SJCRH30 (cell line): Measurements from ENCODE around the gene DNAAF6. TPM values are rescaled to one million over a fixed set of nuclear protein-coding genes. Genes with fewer than 3 reads are reported as not detected.
"Not testable (repeated sequence)": the region's sequence is repeated elsewhere in the genome, so short reads cannot be mapped to it uniquely, and the experiment has no call there.

Experiments used
- DNase-seq, 2 experiments: peaks; one replicate each; pipeline ENCODE4 v3.0.0-alpha.2; 2015 to 2020
- H3K27ac ChIP-seq: fragments of 250-450 bp; sonication (Bioruptor Pico); 2 replicates; pipeline ENCODE4 v1.5.1; 2020; ENCODE audit warnings: mild to moderate bottlenecking, moderate library complexity
- H3K27me3 ChIP-seq: fragments of 250-450 bp; sonication (Bioruptor Pico); 2 replicates; pipeline ENCODE4 v1.5.1; 2020; ENCODE audit warnings: mild to moderate bottlenecking, moderate library complexity
- H3K36me3 ChIP-seq: fragments of 250-450 bp; sonication (Bioruptor Pico); 2 replicates; pipeline ENCODE4 v1.5.1; 2020; ENCODE audit warnings: mild to moderate bottlenecking, moderate library complexity
- H3K4me1 ChIP-seq: fragments of 250-450 bp; sonication (Bioruptor Pico); 2 replicates; pipeline ENCODE4 v1.5.1; 2020; ENCODE audit warnings: mild to moderate bottlenecking, moderate library complexity
- H3K4me3 ChIP-seq: fragments of 250-450 bp; sonication (Bioruptor Pico); 2 replicates; pipeline ENCODE4 v1.5.1; 2020; ENCODE audit warnings: mild to moderate bottlenecking, moderate library complexity
- H3K9me3 ChIP-seq: fragments of 250-450 bp; sonication (Bioruptor Pico); replicated peaks from 2 replicates; pipeline ENCODE4 v1.5.1; 2020; ENCODE audit warnings: mild to moderate bottlenecking, moderate library complexity
- total RNA-seq: library from RNA; depleted of rRNA; stranded (reverse); fragments of >200 nt; shearing (Covaris generic); gene quantifications from 2 replicates; pipeline ENCODE4 v1.2.3, GENCODE V29; 2014; rRNA removed

Gene DNAAF6
- total RNA-seq, result not detected in 2 replicates

DNA sequence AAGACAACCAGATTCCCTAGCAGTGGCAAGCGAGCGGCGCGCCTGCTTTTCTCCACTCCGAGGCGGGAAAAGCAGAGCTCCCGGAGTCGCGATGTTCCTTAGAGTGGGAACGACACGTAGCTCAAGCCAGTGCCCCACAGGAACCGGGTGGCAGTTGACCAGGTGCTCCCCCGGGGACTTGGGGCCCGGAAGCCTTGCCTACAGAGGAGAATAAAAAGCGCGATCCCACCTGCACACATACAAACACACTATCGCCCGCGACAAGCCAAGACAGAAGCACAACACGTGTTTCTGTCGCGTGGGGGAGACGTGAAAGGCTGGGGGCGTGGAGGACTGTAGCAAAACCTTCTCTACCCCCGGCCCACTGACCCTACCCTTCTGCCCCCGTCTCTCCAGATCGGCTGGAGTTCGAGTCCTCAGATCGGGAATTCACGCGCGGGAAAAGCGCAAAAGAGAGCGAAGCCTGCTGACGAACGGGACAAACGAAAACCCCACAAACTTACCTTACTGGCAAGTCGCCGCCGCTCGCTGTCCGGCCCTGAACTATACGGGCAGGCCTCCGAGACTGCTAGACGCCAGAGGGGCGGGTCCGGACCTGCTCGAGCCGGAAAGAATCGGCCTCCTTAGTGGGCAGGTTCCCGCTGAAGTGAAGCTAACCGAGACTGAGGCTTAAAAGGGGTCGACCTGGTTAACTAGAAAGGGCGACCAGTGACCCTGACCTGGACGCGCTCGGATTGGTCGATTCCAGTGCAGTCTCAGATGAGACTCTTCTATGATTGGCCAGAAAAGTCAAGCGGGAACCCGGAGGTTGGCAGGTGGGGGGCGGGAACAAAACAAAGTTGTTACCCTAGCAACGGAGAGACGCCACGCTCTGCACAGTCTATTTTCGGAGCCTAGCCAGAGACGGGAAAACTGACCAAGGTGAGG lies at the start of gene DNAAF6, which contains the start of gene NUP62CL:
DNAAF6 (plus strand) TSS at position 842 of the 927 bp plus-strand sequence. CDS start 6,265 bp downstream, outside the sequence.
NUP62CL (minus strand) TSS at position 664 of the 927 bp plus-strand sequence. CDS start 31,287 bp downstream, outside the sequence.
- Histone ChIP-seq H3K4me1 (no peaks in the 10 kb centered on the region), H3K27ac (no peak within 1 kb of the TSS), H3K36me3 (no peaks in the 10 kb centered on the region), H3K27me3 (no peaks in the 10 kb centered on the region), H3K4me3 (no peak within 1 kb of the TSS), H3K9me3 (no peaks in the 10 kb centered on the region)
- no peak for DNase-seq

DNA sequence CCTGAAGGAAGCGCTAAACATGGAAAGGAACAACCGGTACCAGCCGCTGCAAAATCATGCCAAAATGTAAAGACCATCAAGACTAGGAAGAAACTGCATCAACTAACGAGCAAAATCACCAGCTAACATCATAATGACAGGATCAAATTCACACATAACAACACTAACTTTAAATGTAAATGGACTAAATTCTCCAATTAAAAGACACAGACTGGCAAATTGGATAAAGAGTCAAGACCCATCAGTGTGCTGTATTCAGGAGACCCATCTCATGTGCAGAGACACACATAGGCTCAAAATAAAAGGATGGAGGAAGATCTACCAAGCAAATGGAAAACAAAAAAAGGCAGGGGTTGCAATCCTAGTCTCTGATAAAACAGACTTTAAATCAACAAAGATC lies 48.8 kb upstream of the DNAAF6 start:
- H3K4me1 ChIP-seq, DNase-seq, H3K4me3 ChIP-seq, H3K27me3 ChIP-seq, H3K9me3 ChIP-seq, H3K36me3 ChIP-seq, H3K27ac ChIP-seq: not testable (repeated sequence)

DNA sequence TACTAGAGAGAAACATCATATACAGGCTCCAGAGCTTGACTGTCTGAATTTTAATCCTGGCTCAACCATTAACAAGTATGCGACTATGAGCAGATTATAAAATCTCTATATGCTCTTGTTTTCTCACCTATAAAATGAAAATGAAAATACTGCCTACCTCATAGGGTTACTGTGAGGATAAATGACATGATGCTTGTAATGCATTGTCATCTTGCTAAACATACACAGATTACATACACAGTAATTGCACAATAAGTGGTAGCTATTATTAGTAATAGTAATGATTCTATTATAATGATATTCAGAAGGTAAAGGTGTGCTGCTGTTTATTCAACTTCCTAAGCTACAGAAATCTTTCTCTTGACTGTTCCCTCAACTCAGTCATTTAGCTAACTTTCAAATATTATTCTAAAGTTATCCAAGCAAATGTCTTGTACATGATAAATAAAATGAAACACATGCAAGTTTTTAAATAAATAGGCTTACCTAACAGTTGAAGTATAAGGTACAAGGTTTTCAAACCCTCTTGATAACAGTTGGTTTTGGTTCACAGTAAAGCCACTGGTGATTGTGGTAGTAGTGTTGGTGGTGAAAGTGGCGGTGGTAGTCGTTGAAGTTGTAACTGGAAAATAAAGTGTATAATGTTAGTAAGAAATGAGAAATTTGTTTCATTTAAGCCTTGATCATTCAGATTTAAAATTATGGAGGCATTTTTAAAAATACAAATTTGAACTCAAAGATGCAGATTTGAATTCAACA lies 39.1 kb upstream of the DNAAF6 start:
- H3K4me1 ChIP-seq, result no peaks in the 10 kb centered on the region
- no peaks in the 10 kb centered on the region for H3K36me3 ChIP-seq
- no peak overlapping the region for H3K4me3 ChIP-seq
- no peaks in the 10 kb centered on the region for H3K9me3 ChIP-seq
- H3K27ac ChIP-seq, result no peak overlapping the region
- H3K27me3 ChIP-seq, result no peaks in the 10 kb centered on the region
- no peak for DNase-seq

DNA sequence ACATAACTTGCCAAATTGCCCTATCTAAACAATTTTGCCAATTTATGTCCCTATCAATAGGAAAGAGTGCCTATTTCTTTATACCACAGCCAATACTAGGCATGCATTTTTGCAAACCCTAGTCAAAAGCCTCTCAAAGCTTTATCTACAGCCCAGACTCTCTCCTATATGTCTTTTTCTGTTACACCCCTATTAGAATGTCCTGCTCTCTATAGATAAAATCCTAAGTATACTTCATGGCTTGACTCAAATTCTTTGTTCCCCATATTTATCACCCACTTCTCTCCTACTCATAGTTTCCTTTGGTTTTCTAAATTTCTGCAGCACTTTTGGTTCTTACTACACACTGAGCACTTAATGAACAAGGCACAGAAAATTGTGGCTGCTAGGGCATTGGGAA lies 38.2 kb upstream of the DNAAF6 start:
- Histone ChIP-seq H3K4me1 (no peaks in the 10 kb centered on the region), H3K27me3 (no peaks in the 10 kb centered on the region), H3K27ac (no peak overlapping the region), H3K36me3 (no peaks in the 10 kb centered on the region), H3K9me3 (no peaks in the 10 kb centered on the region), H3K4me3 (no peak overlapping the region)
- DNase-seq, result no peak

DNA sequence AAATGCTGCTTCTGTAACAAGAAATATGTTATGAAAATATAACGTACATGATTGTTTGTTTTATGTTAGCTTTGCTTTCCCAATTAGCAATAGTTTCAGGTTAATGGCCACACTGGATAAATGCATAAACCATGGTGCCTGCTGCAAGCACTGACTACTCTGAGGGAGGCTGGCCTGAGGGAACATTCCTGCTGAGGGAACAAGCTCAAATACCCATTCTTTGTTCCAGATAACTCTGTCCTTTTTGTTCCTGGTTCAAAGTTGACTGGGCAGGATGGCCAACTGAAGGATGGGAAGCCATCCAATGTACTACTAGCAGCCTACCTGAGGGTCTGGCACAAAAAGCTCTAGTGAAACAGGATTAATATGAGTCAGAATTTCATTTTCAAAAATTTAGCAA lies 37.7 kb upstream of the DNAAF6 start:
- H3K4me3 ChIP-seq, result no peak overlapping the region
- no peak overlapping the region for H3K27ac ChIP-seq
- no peaks in the 10 kb centered on the region for H3K9me3 ChIP-seq
- no peaks in the 10 kb centered on the region for H3K4me1 ChIP-seq
- no peaks in the 10 kb centered on the region for H3K36me3 ChIP-seq
- no peaks in the 10 kb centered on the region for H3K27me3 ChIP-seq
- DNase-seq, result no peak

DNA sequence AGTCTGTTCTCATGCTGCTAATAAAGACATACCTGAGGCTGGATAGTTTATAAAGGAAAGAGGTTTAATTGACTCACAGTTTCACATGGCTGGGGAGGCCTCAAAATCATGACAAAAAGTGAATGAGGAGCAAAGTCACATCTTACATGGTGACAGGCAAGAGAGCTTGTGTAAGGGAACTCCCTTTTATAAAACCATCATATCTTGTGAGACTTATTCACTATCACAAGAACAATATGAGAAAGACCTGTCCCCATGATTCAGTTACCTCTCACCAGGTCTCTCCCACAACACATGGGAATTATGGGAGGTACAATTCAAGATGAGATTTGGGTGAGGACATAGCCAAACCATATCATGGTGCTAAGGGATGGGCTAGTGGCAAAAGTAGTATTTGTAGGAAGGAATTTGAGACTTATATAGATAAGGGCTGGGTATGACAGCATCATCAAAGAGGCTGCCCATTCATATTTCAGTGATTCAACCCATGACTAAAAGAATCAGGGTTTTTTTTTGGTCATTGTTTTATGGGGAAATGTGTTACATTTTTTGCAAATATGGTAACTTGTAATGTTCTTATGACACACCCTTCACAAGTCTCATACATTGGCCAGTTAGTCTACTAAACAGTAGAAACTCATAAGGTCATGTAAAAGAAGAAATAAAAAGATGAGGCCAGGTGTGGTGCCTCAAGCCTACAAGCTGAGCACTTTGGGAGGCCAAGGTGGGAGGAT lies 34.9 kb upstream of the DNAAF6 start:
- H3K27ac ChIP-seq, result no peak overlapping the region
- no peaks in the 10 kb centered on the region for H3K27me3 ChIP-seq
- no peak overlapping the region for H3K4me3 ChIP-seq
- H3K36me3 ChIP-seq, result no peaks in the 10 kb centered on the region
- no peaks in the 10 kb centered on the region for H3K4me1 ChIP-seq
- no peak for DNase-seq
- H3K9me3 ChIP-seq, result no peaks in the 10 kb centered on the region

DNA sequence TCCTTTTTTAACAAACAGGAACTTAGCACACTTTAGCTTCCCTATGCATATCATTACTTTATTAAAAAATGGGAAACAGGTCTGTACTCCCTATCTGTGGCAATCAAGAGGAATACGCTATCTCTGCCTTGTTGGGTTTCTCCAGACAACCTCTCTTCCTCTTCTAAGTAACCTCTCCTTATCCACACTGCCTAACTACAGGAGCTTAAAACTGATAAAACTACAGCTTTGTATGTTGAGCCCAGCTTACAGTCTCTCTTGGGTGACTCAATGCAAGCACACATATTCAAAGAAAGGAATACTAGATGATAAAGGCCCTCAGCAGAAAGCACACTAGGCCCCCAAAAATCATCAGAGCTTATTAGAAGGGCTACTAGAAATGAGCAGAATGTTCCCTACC lies 9.1 kb upstream of the DNAAF6 start:
- DNase-seq, result no peak

DNA sequence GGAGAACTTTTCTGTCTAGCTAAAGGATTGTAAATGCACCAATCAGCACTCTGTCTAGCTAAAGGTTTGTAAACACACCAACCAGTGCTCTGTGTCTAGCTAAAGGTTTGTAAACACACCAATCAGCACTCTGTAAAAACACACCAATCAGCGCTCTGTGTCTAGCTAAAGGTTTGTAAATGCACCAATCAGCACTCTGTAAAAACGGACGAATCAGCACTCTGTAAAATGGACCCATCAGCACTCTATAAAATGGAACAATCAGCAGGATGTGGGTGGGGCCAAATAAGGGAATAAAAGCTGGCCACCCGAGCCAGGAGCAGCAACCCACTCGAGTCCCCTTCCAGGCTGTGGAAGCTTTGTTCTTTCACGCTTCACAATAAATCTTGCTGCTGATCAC lies 8.3 kb upstream of the DNAAF6 start:
- not testable (repeated sequence) for H3K4me1 ChIP-seq, H3K9me3 ChIP-seq, H3K27me3 ChIP-seq, H3K4me3 ChIP-seq, H3K36me3 ChIP-seq, DNase-seq, H3K27ac ChIP-seq

More for the DNA sequence above, 9.1 kb upstream of the DNAAF6 start:
- H3K36me3 ChIP-seq, result no peaks in the 10 kb centered on the region
- H3K27me3 ChIP-seq, result no peaks in the 10 kb centered on the region
- H3K27ac ChIP-seq, result no peak overlapping the region
- H3K9me3 ChIP-seq, result no peaks in the 10 kb centered on the region
- no peaks in the 10 kb centered on the region for H3K4me1 ChIP-seq
- no peak overlapping the region for H3K4me3 ChIP-seq

DNA sequence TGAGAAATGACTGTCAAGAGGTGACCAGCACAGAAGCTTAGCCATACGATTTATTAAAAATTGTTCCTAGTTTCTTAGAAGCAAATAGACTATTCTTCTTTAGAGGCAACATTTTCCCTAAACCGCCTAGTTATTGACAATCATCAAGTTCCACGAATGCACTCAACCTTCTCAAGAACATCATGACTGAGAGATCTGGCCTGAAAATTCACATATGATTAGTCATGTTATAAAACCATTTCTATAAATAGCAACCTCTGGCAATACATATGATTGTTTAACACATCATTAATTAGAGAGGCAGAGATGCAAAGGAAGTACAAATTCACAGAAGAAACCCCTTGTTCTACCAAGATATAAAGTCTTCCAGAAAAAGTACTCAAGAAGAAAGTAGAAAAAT lies 6.9 kb upstream of the DNAAF6 start:
- no peaks in the 10 kb centered on the region for H3K9me3 ChIP-seq
- H3K4me3 ChIP-seq, result no peak overlapping the region
- no peaks in the 10 kb centered on the region for H3K4me1 ChIP-seq
- no peak overlapping the region for H3K27ac ChIP-seq
- H3K27me3 ChIP-seq, result no peaks in the 10 kb centered on the region
- no peak for DNase-seq
- no peaks in the 10 kb centered on the region for H3K36me3 ChIP-seq

DNA sequence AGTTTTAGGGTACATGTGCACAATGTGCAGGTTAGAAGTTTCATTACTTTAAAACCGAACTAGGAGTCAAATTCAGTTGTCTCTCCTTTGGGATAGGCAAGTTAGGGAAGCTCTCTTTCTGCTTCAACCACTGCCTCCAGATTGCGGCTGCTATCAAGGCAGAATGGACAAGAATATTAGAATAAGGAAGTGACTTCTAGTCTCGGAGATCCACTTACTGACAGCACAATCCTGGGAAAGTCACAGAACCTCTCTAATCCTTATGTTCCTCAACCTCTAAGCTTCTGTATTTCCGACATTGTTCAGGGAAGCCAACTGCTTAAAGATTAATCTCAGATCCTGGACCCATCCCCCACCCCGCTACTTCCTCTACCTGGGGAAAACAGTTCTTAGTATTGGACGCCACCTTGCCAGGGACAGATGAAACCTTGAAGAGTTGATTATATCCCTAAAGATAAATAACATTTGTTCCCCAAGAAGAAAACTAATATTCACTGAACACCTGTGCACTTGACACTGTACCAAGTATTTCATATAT lies 2.3 kb upstream of the DNAAF6 start:
- DNase-seq, result no peak
- H3K4me3 ChIP-seq, result no peak overlapping the region
- no peaks in the 10 kb centered on the region for H3K36me3 ChIP-seq
- H3K9me3 ChIP-seq, result no peaks in the 10 kb centered on the region
- no peaks in the 10 kb centered on the region for H3K4me1 ChIP-seq
- no peak overlapping the region for H3K27ac ChIP-seq
- no peaks in the 10 kb centered on the region for H3K27me3 ChIP-seq

DNA sequence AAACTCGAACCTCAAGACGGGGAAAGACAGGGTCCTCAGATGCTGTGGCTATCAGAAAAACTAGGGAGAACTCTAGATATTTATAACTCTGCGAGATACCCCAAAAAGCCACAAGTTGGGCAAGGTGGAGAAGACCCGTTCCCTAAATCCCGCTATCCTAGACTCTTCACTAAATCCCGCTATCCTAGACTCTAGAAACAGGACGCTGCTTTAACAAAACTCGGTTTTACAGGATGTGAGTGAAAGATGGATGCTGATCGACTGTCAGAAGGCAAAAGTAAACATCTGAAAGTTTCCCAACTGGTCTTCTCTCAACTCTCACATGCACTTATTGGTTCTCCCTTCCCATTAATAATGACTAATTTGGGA lies 270 bp downstream of the DNAAF6 start:
- no peak for DNase-seq
- Histone ChIP-seq H3K9me3 (no peaks in the 10 kb centered on the region), H3K4me3 (no peak overlapping the region), H3K27ac (no peak overlapping the region), H3K4me1 (no peaks in the 10 kb centered on the region), H3K27me3 (no peaks in the 10 kb centered on the region), H3K36me3 (no peaks in the 10 kb centered on the region)

DNA sequence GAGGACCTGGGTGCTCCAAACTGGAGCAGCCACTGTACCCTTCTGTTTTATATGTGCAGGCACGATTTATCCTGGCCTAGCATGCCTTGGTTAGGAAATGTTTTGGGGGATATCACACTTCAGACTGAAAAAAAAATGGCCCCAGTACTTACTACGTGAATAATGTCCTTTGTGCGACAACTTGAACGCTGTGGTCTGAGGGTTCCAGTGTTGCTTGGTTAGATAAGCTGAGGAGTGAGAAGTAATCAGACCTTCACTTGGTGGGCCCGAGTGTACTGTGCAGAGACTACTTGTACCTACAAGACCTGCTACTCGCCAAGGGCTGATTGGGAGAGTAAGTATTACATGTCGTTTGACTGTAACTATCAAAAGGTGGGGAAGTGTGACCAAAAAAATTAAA lies 678 bp downstream of the DNAAF6 start:
- DNase-seq, result no peak
- Histone ChIP-seq H3K4me3 (no peak overlapping the region), H3K27ac (no peak overlapping the region), H3K36me3 (no peaks in the 10 kb centered on the region), H3K27me3 (no peaks in the 10 kb centered on the region), H3K9me3 (no peaks in the 10 kb centered on the region), H3K4me1 (no peaks in the 10 kb centered on the region)

DNA sequence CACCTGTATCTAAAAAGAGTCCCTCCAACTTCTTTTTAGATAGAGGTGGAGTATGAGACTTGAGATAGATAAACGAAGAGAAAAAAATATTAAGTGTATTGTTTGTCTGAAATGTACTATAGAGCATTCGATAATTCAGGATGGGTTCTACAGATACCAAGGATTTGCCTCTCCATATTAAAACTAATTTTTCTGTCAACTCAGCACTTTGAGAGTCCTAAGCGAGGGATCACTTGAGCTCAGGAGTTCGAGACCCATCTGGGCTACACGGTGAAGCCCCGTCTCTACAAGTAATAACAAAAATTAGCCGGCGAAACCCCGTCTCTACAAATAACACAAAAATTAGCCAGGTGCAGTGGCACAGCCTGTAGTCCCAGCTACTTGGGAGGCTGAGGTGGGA lies 1.5 kb downstream of the DNAAF6 start:
- Histone ChIP-seq H3K36me3 (no peaks in the 10 kb centered on the region), H3K27ac (no peak overlapping the region), H3K9me3 (no peaks in the 10 kb centered on the region), H3K27me3 (no peaks in the 10 kb centered on the region), H3K4me1 (no peaks in the 10 kb centered on the region), H3K4me3 (no peak overlapping the region)
- no peak for DNase-seq

DNA sequence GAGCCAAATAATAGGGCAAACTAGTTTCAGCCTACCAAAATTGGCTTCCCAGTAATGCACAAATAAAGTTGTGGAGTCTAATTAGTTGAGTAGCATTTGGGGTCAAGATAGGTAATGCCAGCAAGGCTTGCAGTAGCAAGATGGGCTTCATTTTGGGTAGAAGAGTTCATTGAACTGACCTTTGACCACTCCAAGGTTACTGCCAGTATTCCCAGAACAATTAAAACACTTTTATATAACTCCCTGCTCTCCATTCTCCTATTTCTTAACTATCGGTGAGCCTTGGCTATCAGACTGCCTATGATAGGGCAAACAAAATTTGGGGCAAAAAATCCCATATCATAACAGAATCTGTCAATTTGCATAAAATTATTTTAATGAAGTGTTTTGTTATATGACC lies 7.1 kb downstream of the DNAAF6 start:
- H3K4me1 ChIP-seq, result no peaks in the 10 kb centered on the region
- H3K4me3 ChIP-seq, result no peak overlapping the region
- H3K36me3 ChIP-seq, result no peaks in the 10 kb centered on the region
- H3K27ac ChIP-seq, result no peak overlapping the region
- H3K9me3 ChIP-seq, result no peaks in the 10 kb centered on the region
- no peak for DNase-seq
- no peaks in the 10 kb centered on the region for H3K27me3 ChIP-seq

DNA sequence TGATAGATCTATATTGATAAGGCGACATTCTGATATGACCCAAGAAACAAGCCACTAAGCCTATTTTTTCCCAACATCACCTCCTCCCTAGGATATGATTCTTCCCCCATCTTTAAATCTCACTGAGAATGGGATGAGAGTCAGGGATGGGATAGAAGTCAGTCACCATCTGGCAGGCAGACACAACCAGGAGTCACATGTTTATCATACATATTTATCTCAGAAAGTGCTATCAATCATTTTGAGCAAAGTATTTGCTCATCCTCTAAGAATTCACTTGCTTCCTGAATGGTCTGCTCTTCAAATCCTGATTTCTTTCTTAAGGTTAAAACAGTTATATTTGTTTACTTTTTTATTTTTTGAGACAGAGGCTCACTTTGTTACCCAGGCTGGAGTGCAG lies 20.3 kb downstream of the DNAAF6 start:
- no peaks in the 10 kb centered on the region for H3K27me3 ChIP-seq
- no peak overlapping the region for H3K27ac ChIP-seq
- H3K9me3 ChIP-seq, result no peaks in the 10 kb centered on the region
- no peaks in the 10 kb centered on the region for H3K36me3 ChIP-seq
- no peaks in the 10 kb centered on the region for H3K4me1 ChIP-seq
- DNase-seq, result no peak
- no peak overlapping the region for H3K4me3 ChIP-seq
